H1 (cell line): ENCODE measurements around the gene ALOX5. TPM values are rescaled to one million over a fixed set of nuclear protein-coding genes. Genes with fewer than 3 reads are reported as not detected.

Source experiments
- CEBPB ChIP-seq: IDR thresholded peaks from 2 replicates; pipeline ENCODE4 v1.6.1; 2012; ENCODE audit warnings: low read depth, low read length
- CHD1 ChIP-seq: IDR thresholded peaks from 2 replicates; pipeline ENCODE4 v1.6.1; 2012; ENCODE audit warnings: low read depth, low read length, improper control_type of control experiment
- EP300 ChIP-seq, 2 experiments: IDR thresholded peaks; 1 replicate in 1 of 2; 2 replicates in 1 of 2; pipeline ENCODE4 v1.6.1; 2011 to 2012; ENCODE audit warnings: low read depth in 2 of 2, low read length in 2 of 2, mild to moderate bottlenecking in 2 of 2, borderline replicate concordance in 1 of 2, inconsistent platforms in 1 of 2, moderate library complexity in 1 of 2
- JUND ChIP-seq: IDR thresholded peaks from 2 replicates; pipeline ENCODE4 v1.6.1; 2011; ENCODE audit warnings: mild to moderate bottlenecking, improper control_type of control experiment, low read length
- KDM1A ChIP-seq: fragments of 200-600, 300-600 bp; sonication (generic); IDR thresholded peaks from 2 replicates; pipeline ENCODE4 v1.7.1; 2016; ENCODE audit warnings: mild to moderate bottlenecking, low read length, borderline replicate concordance
- RNF2 ChIP-seq: fragments of 200-900, 300-1000 bp; sonication (generic); IDR thresholded peaks from 2 replicates; pipeline ENCODE4 v1.7.1; 2016; ENCODE audit warnings: borderline replicate concordance, low read depth, mild to moderate bottlenecking, antibody characterized with exemption, low read length; ENCODE audit not compliant: poor library complexity, severe bottlenecking; ENCODE audit errors: missing control alignments
- SIX5 ChIP-seq: IDR thresholded peaks from 2 replicates; pipeline ENCODE4 v1.6.1; 2011; ENCODE audit warnings: mild to moderate bottlenecking, low read depth, low read length
- SUZ12 ChIP-seq: fragments of 200-600 bp; sonication (generic); IDR thresholded peaks from 2 replicates; pipeline ENCODE4 v1.6.1; 2012; ENCODE audit warnings: mild to moderate bottlenecking, inconsistent platforms, low read length, moderate library complexity, mixed read lengths
- TBP ChIP-seq: IDR thresholded peaks from 2 replicates; pipeline ENCODE4 v1.6.1; 2011; ENCODE audit warnings: low read depth, low read length, improper control_type of control experiment
- polyA plus RNA-seq, 7 experiments: library from polyadenylated mRNA; depleted of rRNA in 3 of 7; stranded (reverse) in 5 of 7; unstranded in 2 of 7; fragments of >200 nt in 5 of 7; fragments of 200-250 nt in 2 of 7; gene quantifications; 1 replicate in 5 of 7; 2 replicates in 1 of 7; 4 replicates in 1 of 7; pipeline versions ENCODE4 v1.2.1 to v1.2.3, GENCODE V29; 2011 to 2013; ENCODE audit warnings: missing spikeins in 2 of 7, mixed read lengths in 2 of 7
- total RNA-seq: library from RNA; stranded (reverse); fragmentation: NEBNext Ultra II Directional; extraction: Animal tissue kit (Norgen Biotek cat#: 25700); gene quantifications from 2 replicates; pipeline ENCODE4 v1.2.1, GENCODE V29; 2021
- TF ChIP-seq, protein P1 (sequence below): fragments of 300-600 bp; sonication (generic); IDR thresholded peaks from 2 replicates; pipeline ENCODE4 v1.7.1; 2012; ENCODE audit warnings: low read length, moderate library complexity, mild to moderate bottlenecking, inconsistent platforms; ENCODE audit not compliant: insufficient replicate concordance

The ALOX5 gene
- total and polyA plus RNA-seq, 2 of the 8 experiments (the other 6 are each of a cell fraction or from before 2014, with no cell fraction given) = 1.6 to 3.8 TPM

DNA sequence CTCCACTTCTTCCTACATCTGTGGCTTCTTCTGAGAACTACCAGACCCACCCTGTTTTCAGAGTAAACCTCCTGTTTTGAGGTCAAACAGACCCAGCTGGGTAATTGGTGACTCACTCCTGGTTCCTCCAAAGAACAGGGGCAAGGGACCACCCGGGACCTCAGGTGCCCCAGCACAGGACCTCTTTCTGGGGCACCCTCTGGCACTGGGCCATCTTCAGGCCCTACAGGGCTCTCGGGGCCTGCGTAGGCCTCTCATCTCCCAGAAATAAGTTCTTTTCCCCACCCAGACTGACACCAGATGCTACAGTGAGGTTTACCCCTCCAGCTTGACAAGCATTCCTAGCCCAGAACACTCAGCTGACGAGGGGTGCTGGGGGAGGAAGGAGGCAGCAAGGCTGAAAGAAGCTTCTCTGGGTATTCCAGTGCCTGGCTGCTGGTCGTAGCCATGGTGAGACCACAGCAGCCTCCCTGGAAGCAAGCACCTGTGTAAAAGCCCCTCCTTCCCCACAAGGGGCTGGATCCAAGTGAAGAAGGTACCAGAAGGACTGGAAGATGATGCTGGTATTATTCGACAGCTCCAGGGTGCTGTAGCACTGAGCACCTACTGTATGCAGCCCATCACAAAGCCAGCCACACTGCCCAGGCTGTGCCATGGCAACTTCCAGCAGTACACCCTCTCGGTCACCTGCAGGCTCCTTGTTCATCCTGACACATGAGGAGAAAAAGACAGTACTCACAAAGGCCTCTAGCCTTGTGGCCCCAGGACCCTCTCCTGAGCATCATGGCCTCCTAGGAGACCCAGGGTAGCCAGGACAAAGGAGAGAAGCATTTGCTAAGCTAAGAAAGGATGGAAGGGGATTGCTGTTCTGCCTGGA lies 47.4 kb downstream of the ALOX5 start (continued):
- TF ChIP-seq, protein P1, sequence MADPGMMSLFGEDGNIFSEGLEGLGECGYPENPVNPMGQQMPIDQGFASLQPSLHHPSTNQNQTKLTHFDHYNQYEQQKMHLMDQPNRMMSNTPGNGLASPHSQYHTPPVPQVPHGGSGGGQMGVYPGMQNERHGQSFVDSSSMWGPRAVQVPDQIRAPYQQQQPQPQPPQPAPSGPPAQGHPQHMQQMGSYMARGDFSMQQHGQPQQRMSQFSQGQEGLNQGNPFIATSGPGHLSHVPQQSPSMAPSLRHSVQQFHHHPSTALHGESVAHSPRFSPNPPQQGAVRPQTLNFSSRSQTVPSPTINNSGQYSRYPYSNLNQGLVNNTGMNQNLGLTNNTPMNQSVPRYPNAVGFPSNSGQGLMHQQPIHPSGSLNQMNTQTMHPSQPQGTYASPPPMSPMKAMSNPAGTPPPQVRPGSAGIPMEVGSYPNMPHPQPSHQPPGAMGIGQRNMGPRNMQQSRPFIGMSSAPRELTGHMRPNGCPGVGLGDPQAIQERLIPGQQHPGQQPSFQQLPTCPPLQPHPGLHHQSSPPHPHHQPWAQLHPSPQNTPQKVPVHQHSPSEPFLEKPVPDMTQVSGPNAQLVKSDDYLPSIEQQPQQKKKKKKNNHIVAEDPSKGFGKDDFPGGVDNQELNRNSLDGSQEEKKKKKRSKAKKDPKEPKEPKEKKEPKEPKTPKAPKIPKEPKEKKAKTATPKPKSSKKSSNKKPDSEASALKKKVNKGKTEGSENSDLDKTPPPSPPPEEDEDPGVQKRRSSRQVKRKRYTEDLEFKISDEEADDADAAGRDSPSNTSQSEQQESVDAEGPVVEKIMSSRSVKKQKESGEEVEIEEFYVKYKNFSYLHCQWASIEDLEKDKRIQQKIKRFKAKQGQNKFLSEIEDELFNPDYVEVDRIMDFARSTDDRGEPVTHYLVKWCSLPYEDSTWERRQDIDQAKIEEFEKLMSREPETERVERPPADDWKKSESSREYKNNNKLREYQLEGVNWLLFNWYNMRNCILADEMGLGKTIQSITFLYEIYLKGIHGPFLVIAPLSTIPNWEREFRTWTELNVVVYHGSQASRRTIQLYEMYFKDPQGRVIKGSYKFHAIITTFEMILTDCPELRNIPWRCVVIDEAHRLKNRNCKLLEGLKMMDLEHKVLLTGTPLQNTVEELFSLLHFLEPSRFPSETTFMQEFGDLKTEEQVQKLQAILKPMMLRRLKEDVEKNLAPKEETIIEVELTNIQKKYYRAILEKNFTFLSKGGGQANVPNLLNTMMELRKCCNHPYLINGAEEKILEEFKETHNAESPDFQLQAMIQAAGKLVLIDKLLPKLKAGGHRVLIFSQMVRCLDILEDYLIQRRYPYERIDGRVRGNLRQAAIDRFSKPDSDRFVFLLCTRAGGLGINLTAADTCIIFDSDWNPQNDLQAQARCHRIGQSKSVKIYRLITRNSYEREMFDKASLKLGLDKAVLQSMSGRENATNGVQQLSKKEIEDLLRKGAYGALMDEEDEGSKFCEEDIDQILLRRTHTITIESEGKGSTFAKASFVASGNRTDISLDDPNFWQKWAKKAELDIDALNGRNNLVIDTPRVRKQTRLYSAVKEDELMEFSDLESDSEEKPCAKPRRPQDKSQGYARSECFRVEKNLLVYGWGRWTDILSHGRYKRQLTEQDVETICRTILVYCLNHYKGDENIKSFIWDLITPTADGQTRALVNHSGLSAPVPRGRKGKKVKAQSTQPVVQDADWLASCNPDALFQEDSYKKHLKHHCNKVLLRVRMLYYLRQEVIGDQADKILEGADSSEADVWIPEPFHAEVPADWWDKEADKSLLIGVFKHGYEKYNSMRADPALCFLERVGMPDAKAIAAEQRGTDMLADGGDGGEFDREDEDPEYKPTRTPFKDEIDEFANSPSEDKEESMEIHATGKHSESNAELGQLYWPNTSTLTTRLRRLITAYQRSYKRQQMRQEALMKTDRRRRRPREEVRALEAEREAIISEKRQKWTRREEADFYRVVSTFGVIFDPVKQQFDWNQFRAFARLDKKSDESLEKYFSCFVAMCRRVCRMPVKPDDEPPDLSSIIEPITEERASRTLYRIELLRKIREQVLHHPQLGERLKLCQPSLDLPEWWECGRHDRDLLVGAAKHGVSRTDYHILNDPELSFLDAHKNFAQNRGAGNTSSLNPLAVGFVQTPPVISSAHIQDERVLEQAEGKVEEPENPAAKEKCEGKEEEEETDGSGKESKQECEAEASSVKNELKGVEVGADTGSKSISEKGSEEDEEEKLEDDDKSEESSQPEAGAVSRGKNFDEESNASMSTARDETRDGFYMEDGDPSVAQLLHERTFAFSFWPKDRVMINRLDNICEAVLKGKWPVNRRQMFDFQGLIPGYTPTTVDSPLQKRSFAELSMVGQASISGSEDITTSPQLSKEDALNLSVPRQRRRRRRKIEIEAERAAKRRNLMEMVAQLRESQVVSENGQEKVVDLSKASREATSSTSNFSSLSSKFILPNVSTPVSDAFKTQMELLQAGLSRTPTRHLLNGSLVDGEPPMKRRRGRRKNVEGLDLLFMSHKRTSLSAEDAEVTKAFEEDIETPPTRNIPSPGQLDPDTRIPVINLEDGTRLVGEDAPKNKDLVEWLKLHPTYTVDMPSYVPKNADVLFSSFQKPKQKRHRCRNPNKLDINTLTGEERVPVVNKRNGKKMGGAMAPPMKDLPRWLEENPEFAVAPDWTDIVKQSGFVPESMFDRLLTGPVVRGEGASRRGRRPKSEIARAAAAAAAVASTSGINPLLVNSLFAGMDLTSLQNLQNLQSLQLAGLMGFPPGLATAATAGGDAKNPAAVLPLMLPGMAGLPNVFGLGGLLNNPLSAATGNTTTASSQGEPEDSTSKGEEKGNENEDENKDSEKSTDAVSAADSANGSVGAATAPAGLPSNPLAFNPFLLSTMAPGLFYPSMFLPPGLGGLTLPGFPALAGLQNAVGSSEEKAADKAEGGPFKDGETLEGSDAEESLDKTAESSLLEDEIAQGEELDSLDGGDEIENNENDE = no peak
- TF ChIP-seq RNF2 (no peak), CHD1 (no peak), SIX5 (no peak), CEBPB (no peak), KDM1A (no peak), EP300 (IDR thresholded peaks at IDR 0.05; ENCODE audit: borderline replicate concordance in 1 of 2, low read depth in 2 of 2, low read length in 2 of 2) (no peak), SUZ12 (no peak), TBP (no peak), JUND (no peak)
